ENCODE results near the gene MYL10.

MYL10 gene

GRCh38 chr7:101626069-101626671 lies 2.9 kb downstream of the MYL10 start:
- DNase-seq (ENCODE audit: low read depth, low spot score), result no peak
- ChIA-PET POLR2A (no interaction called here), CTCF (interaction anchor here (1.5 kb wide), 1 partner anchor 188 kb away, joined by 4 read pairs; no protein-coding TSS in a partner anchor)

GRCh38 chr7:101625031-101625791 lies 3.9 kb downstream of the MYL10 start:
- DNase-seq (ENCODE audit: low read depth, low spot score), result no peak
- CTCF ChIA-PET, result interaction anchor here (1.1 to 1.8 kb wide), 4 partner anchors 22 to 189 kb away, joined by 4 to 5 read pairs (median 4); no protein-coding TSS in a partner anchor
- no peak overlapping the region for H3K4me3 ChIP-seq (ENCODE audit: low read depth, low read length)
- POLR2A ChIA-PET, result no interaction called here
- no peak for TF ChIP-seq CTCF (IDR thresholded peaks at IDR 0.05; ENCODE audit: insufficient read depth, low read length, missing control alignments)

More at GRCh38 chr7:101626069-101626671, 2.9 kb downstream of the MYL10 start:
- H3K4me3 ChIP-seq (ENCODE audit: low read depth, low read length), result no peak overlapping the region
- no peak for TF ChIP-seq CTCF (IDR thresholded peaks at IDR 0.05; ENCODE audit: insufficient read depth, low read length, missing control alignments)

DNA sequence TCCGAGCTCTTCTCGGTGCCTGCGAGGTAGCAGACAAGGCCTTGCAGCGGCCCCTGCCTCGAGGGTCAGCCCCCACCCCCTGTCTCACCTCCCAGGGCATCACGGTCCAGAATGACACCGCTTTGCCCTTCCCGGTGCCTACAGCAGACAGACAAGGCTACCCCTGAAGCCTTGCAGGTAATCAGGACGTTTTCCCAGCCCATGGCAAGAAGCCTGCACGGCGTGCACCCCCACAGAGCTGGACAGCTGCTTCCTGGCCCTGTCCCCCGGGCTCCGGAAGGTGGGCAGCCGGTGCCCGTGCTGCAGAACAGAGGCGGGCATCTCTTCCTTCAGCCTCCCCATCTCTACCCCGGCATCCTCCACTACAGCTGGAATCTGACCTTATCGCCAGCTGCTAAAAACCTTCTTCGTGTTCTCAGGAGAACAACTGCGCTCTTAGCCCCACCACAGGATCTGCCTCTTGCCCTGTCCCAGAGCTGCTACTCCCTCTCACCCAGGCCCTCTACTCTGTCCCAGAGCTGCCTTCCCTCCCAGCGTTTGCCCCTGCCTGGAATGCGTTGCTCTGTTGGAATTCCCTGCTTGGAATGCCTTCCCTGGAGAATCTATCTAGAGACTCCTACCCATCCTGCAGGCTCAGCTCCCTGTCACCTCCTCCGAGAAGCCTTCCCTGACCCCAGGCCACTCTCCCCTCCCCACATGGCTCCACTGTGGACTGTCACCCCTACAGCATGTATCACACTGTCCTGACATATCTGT lies 4.7 kb downstream of the MYL10 start:
- no peak for DNase-seq (ENCODE audit: low read depth, low spot score)
- CTCF ChIA-PET, result interaction anchor here (1.1 to 1.8 kb wide), 4 partner anchors 21 to 190 kb away, joined by 4 to 5 read pairs (median 4); no protein-coding TSS in a partner anchor
- POLR2A ChIA-PET, result no interaction called here
- no peak overlapping the region for H3K4me3 ChIP-seq (ENCODE audit: low read depth, low read length)
- no peak for TF ChIP-seq CTCF (IDR thresholded peaks at IDR 0.05; ENCODE audit: insufficient read depth, low read length, missing control alignments)

DNA sequence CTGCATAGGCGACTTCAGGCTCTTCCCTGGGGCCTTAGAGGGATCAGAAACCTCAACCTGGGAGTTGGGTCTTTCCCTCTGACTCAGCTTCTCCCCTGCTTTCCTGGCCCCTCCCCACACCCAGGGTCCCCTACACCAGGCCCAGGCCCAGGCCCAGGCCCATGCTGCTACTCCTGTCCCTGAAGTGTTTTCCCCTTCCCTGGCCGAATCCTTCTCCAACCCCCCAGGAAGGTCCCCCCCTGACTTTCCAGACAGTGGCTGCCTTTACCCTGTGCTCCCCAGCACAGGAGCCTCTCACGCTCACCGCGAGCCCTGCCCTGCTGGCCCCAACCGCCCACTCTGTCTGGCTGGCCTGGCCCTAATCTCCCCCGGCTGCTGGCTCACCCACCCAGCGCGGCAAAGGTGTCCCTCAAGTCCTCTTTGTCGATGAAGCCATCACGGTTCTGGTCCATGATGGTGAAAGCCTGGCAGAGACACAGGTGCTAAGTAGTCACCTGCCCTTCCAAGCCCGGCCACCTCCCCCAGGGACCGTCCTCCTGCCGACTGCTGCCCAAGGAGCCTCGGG lies 6.4 kb downstream of the MYL10 start:
- CTCF ChIA-PET, result no interaction called here
- DNase-seq (ENCODE audit: low read depth, low spot score), result no peak
- POLR2A ChIA-PET, result no interaction called here
- no peak overlapping the region for H3K4me3 ChIP-seq (ENCODE audit: low read depth, low read length)
- TF ChIP-seq CTCF (IDR thresholded peaks at IDR 0.05; ENCODE audit: insufficient read depth, low read length, missing control alignments), result no peak

DNA sequence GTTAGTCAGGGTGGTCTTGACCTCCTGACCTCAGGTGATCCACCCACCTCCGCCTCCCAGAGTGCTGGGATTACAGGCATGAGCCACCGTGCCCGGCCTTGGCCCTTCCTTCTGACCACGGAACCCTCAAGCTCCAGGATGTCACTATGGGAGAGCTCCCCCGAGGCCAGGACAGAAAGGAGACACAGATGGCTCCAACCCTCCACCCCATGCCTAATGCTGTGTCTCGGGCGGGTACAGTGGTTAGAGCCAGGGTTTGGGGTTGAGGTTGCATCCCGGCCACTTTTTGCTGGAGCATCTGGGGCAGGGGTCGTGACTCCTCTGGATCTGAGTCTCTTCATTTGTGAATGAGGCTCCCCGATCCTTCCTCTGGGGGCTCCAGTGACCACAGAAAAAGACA lies 8.1 kb downstream of the MYL10 start:
- POLR2A ChIA-PET, result no interaction called here
- no peak for TF ChIP-seq CTCF (IDR thresholded peaks at IDR 0.05; ENCODE audit: insufficient read depth, low read length, missing control alignments)
- no peak for DNase-seq (ENCODE audit: low read depth, low spot score)
- CTCF ChIA-PET, result no interaction called here
- no peak overlapping the region for H3K4me3 ChIP-seq (ENCODE audit: low read depth, low read length)

DNA sequence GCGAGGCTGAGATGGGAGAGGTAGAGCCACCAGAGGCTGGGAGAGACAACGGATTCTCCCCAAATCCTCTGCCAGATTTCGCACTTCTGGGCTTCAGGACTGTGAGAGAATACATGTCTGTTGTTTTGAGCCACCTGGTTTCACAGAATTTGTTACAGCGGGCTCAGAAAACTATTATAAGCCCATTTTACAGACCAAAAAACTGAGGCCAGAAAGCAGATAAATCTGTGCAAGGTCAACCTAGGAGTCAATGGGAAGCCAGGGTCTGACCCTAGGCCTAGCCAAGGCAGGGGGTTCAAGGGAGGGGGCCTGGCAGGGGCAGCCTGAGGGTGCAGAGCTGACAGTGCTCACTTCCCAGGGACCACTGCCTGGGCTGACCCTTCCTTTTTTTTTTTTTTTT lies 8.7 kb downstream of the MYL10 start:
- H3K4me3 ChIP-seq (ENCODE audit: low read depth, low read length), result no peak overlapping the region
- CTCF ChIA-PET, result no interaction called here
- POLR2A ChIA-PET, result no interaction called here
- no peak for TF ChIP-seq CTCF (IDR thresholded peaks at IDR 0.05; ENCODE audit: insufficient read depth, low read length, missing control alignments)
- DNase-seq (ENCODE audit: low read depth, low spot score), result no peak
